Caco-2 (cell line): Measurements from ENCODE around the gene KCNK3. TPM values are rescaled to one million over a fixed set of nuclear protein-coding genes. Genes with fewer than 3 reads are reported as not detected.

Experiments
- BruUV-seq: library from RNA; stranded (reverse); fragments of 400-500 nt; replicated peaks from 2 replicates; lab custom pipeline; 2021; lab: Mats Ljungman, UMichigan
- CTCF ChIA-PET: fragments of 300-600 bp; sonication (Branson Sonifier 250); formaldehyde crosslinking; loops from one replicate; lab custom pipeline; 2022; ENCODE audit warnings: antibody characterized with exemption; lab: Charles Lee
- POLR2A ChIA-PET: fragments of 300-600 bp; sonication (Branson Sonifier 250); formaldehyde crosslinking; loops from one replicate; lab custom pipeline; 2022; ENCODE audit warnings: antibody characterized with exemption; lab: Charles Lee
- DNase-seq, 2 experiments: peaks; one replicate each; pipeline versions ENCODE4 v3.0.0 to v3.0.0-alpha.2; 2020 to 2022
- H3K27me3 ChIP-seq: replicated peaks from 2 replicates; pipeline ENCODE4 v1.6.0; 2011; ENCODE audit warnings: low read length; ENCODE audit not compliant: control insufficient read depth, insufficient read depth
- H3K36me3 ChIP-seq: 2 replicates; pipeline ENCODE4 v1.5.1; 2011; ENCODE audit warnings: low read length; ENCODE audit not compliant: control insufficient read depth, insufficient read depth
- H3K4me1 ChIP-seq: fragments of 250-450 bp; sonication (Bioruptor Pico); 2 replicates; pipeline ENCODE4 v1.5.1; 2020; ENCODE audit warnings: mild to moderate bottlenecking
- H3K4me3 ChIP-seq: 2 replicates; pipeline ENCODE4 v1.5.1; 2011; ENCODE audit warnings: low read depth, mild to moderate bottlenecking, control low read depth, low read length
- H3K9me3 ChIP-seq: fragments of 250-450 bp; sonication (Bioruptor Pico); 2 replicates; pipeline ENCODE4 v1.5.1; 2020; ENCODE audit warnings: mild to moderate bottlenecking, moderate library complexity
- H3K27ac Mint-ChIP-seq: one replicate; pipeline ENCODE4 v1.8.0; 2022; ENCODE audit warnings: mixed read lengths; ENCODE audit not compliant: unreplicated experiment
- H3K27me3 Mint-ChIP-seq: one replicate; pipeline ENCODE4 v1.8.0; 2022; ENCODE audit warnings: mixed read lengths; ENCODE audit not compliant: insufficient read depth, unreplicated experiment
- H3K36me3 Mint-ChIP-seq: one replicate; pipeline ENCODE4 v1.8.0; 2022; ENCODE audit warnings: mild to moderate bottlenecking, mixed read lengths; ENCODE audit not compliant: insufficient read depth, unreplicated experiment
- H3K4me1 Mint-ChIP-seq: one replicate; pipeline ENCODE4 v1.8.0; 2022; ENCODE audit warnings: low read depth, mixed read lengths; ENCODE audit not compliant: unreplicated experiment
- H3K4me3 Mint-ChIP-seq: one replicate; pipeline ENCODE4 v1.8.0; 2022; ENCODE audit warnings: mild to moderate bottlenecking, moderate library complexity, mixed read lengths; ENCODE audit not compliant: unreplicated experiment
- H3K9me3 Mint-ChIP-seq: one replicate; pipeline ENCODE4 v1.8.0; 2022; ENCODE audit warnings: mixed read lengths; ENCODE audit not compliant: unreplicated experiment
- CTCF ChIP-seq, 2 experiments: fragments of 200-600 bp in 1 of 2; IDR thresholded peaks; 1 replicate in 1 of 2; 2 replicates in 1 of 2; pipeline versions ENCODE4 v1.5.1 to v1.8.0; 2011 to 2022; ENCODE audit warnings: antibody characterized with exemption in 1 of 2, control low read depth in 1 of 2, inconsistent platforms in 1 of 2, low read depth in 1 of 2, low read length in 1 of 2, mild to moderate bottlenecking in 1 of 2, moderate library complexity in 1 of 2; ENCODE audit not compliant: insufficient read depth in 1 of 2, severe bottlenecking in 1 of 2, unreplicated experiment in 1 of 2
- intact Hi-C: fragments of 100-400 bp; cut with micrococcal nuclease; formaldehyde crosslinking; loops from one replicate; pipeline ENCODE4 v1.10.0; 2022; ENCODE audit not compliant: unreplicated experiment
- total RNA-seq: library from RNA; stranded (reverse); gene quantifications from 2 replicates; pipeline ENCODE4 v1.2.3, GENCODE V29; 2022

KCNK3 gene
- total RNA-seq, 1 experiment from 2014 or later, result 0.36 TPM

GRCh38 chr2:26701596-26701995, 9.1 kb downstream of the KCNK3 start:
- Histone ChIP-seq H3K9me3 (no peaks in the 10 kb centered on the region), H3K4me1 (peaks cover 9% of the 10 kb centered on the region)

DNA sequence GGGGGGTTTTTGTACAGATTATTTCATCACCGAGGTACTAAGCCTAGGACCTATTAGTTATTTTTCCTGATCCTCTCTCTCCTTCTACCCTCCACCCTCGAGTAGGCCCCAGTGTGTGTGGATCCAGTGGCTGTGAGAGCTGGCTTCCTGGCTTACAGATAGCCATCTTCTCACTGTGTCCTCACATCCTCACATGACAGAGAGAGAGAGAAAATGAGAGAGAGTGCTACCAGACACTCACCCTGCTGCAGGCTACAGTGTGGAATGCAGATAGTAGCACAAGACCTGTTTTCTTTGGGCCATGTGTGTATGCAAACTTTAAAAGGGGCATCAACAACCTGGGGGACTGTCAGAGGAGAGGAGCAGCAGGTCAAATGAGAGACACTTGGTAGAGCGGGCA, 9.5 kb downstream of the KCNK3 start:
- H3K36me3 Mint-ChIP-seq, result no peaks in the 10 kb centered on the region
- H3K36me3 ChIP-seq, result no peaks in the 10 kb centered on the region
- CTCF ChIA-PET, result no interaction called here

More at GRCh38 chr2:26701596-26701995, 9.1 kb downstream of the KCNK3 start:
- H3K4me3 Mint-ChIP-seq, result no peak overlapping the region
- H3K36me3 ChIP-seq, result no peaks in the 10 kb centered on the region
- no TSS peak for BruUV-seq
- H3K27me3 ChIP-seq, result no peaks in the 10 kb centered on the region
- no peak overlapping the region for H3K27ac Mint-ChIP-seq
- no peaks in the 10 kb centered on the region for H3K36me3 Mint-ChIP-seq
- no peak for TF ChIP-seq CTCF (IDR thresholded peaks at IDR 0.05; ENCODE audit: insufficient read depth in 1 of 2, low read depth in 1 of 2, low read length in 1 of 2, severe bottlenecking in 1 of 2, unreplicated experiment in 1 of 2)
- ChIA-PET POLR2A (no interaction called here), CTCF (no interaction called here)
- no peaks in the 10 kb centered on the region for H3K9me3 Mint-ChIP-seq
- H3K4me3 ChIP-seq, result no peak overlapping the region
- intact Hi-C loops, result no loop called here
- H3K27me3 Mint-ChIP-seq, result peaks cover 4% of the 10 kb centered on the region
- H3K4me1 Mint-ChIP-seq, result peaks cover under 1% of the 10 kb centered on the region
- no peak for DNase-seq

DNA sequence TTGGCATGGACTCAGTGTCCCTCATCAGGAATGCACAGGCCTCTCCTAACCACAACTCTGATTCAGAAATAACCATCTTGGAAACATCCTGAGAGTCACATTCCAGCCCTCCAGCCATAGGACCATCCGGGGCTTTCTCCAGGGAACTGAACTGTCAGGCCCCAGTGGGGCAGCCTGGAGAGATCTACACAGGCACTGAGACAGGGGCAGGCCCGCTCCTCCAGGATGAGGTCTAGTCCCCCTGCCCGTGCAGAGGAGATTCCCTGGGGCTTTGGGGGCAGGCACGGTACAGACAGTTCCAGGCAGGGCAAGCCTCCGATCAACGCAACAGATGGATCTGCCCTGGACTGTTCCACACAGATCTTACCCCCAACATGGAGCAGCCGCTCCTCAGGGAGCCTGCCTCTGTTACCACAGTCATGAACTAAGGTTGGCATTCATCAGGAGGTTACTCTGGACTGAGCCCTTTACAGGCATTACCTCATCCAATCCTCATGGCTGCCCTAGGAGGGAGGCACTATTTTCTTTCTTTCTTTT, 12.0 kb downstream of the KCNK3 start:
- CTCF ChIA-PET, result interaction anchor here (0.6 kb wide), 1 partner anchor 1476 kb away, joined by 3 read pairs; no protein-coding TSS in a partner anchor
- Mint-ChIP-seq H3K36me3 (no peaks in the 10 kb centered on the region), H3K4me1 (peaks cover 22% of the 10 kb centered on the region), H3K27me3 (peaks cover 2% of the 10 kb centered on the region), H3K4me3 (no peak overlapping the region), H3K9me3 (no peaks in the 10 kb centered on the region), H3K27ac (no peak overlapping the region)
- no TSS peak for BruUV-seq
- no peak for TF ChIP-seq CTCF (IDR thresholded peaks at IDR 0.05; ENCODE audit: insufficient read depth in 1 of 2, low read depth in 1 of 2, low read length in 1 of 2, severe bottlenecking in 1 of 2, unreplicated experiment in 1 of 2)
- no peaks in the 10 kb centered on the region for H3K27me3 ChIP-seq
- H3K4me1 ChIP-seq, result peaks cover 39% of the 10 kb centered on the region
- no peak for DNase-seq
- POLR2A ChIA-PET, result no interaction called here
- intact Hi-C loops, result no loop called here
- H3K9me3 ChIP-seq, result no peaks in the 10 kb centered on the region
- no peaks in the 10 kb centered on the region for H3K36me3 ChIP-seq
- H3K4me3 ChIP-seq, result no peak overlapping the region

More for the DNA sequence above, 9.5 kb downstream of the KCNK3 start:
- no peaks in the 10 kb centered on the region for H3K27me3 ChIP-seq
- Mint-ChIP-seq H3K27ac (no peak overlapping the region), H3K4me1 (peaks cover 5% of the 10 kb centered on the region), H3K9me3 (no peaks in the 10 kb centered on the region), H3K4me3 (no peak overlapping the region), H3K27me3 (peaks cover 2% of the 10 kb centered on the region)
- intact Hi-C loops, result no loop called here
- no peak for DNase-seq
- no peaks in the 10 kb centered on the region for H3K9me3 ChIP-seq
- H3K4me3 ChIP-seq, result no peak overlapping the region
- BruUV-seq, result no TSS peak
- no peak for TF ChIP-seq CTCF (IDR thresholded peaks at IDR 0.05; ENCODE audit: insufficient read depth in 1 of 2, low read depth in 1 of 2, low read length in 1 of 2, severe bottlenecking in 1 of 2, unreplicated experiment in 1 of 2)
- POLR2A ChIA-PET, result no interaction called here
- H3K4me1 ChIP-seq, result peaks cover 14% of the 10 kb centered on the region
